ENCODE results near the gene WDR91.

DNA sequence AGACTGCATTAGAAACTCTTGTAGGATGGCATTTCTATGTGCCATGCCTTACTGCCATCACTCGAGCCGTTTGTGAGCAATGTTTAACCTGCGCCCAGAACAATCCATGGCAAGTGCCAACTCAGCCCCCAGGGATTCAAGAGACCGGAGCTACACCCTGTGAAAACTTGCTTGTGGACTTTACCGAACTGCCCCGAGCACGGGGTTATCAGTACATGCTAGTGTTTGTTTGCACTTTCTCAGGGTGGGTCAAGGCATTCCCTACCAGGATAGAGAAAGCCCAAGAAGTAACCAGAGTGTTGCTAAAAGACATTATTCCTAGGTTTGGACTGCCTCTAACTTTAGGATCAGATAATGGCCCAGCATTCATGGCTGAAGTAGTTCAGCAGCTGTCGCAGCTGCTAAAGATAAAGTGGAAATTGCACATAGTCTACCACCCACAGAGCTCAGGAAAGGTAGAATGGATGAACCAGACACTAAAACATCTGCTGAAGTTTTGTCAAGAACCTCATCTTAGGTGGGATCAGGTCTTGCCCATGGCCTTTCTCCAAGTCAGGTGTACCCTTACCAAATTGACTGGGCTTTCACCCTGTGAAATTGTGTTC lies 31.9 kb downstream of the WDR91 start:
- TF ChIP-seq, protein P1, sequence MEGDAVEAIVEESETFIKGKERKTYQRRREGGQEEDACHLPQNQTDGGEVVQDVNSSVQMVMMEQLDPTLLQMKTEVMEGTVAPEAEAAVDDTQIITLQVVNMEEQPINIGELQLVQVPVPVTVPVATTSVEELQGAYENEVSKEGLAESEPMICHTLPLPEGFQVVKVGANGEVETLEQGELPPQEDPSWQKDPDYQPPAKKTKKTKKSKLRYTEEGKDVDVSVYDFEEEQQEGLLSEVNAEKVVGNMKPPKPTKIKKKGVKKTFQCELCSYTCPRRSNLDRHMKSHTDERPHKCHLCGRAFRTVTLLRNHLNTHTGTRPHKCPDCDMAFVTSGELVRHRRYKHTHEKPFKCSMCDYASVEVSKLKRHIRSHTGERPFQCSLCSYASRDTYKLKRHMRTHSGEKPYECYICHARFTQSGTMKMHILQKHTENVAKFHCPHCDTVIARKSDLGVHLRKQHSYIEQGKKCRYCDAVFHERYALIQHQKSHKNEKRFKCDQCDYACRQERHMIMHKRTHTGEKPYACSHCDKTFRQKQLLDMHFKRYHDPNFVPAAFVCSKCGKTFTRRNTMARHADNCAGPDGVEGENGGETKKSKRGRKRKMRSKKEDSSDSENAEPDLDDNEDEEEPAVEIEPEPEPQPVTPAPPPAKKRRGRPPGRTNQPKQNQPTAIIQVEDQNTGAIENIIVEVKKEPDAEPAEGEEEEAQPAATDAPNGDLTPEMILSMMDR (conservative IDR thresholded peaks at IDR 0.05 in 1 of 2, IDR thresholded peaks at IDR 0.05 in 1 of 2; ENCODE audit: extremely low read depth in 1 of 2, insufficient read depth in 1 of 2, low read depth in 1 of 2, low read length in 2 of 2): no peak
- TF ChIP-seq EZH2 (IDR thresholded peaks at IDR 0.05; ENCODE audit: borderline replicate concordance, low read length): no peak
